ENCODE measurements around the gene POPDC2. TPM values are rescaled to one million over a fixed set of nuclear protein-coding genes. Genes with fewer than 3 reads are reported as not detected.

The POPDC2 gene
- 10 to 100 TPM; 19.7 to 98.2 (median 67.6) TPM for total RNA-seq

- Histone ChIP-seq H3K9me3 (no peaks in the 10 kb centered on the region), H3K27ac (peak within 1 kb of the TSS; percentile 80 to 83 (median 82)), H3K36me3 (peaks cover 0 to 3% of the 10 kb centered on the region in 2 donors), H3K4me3 (peak within 1 kb of the TSS; percentile 45 to 49), H3K27me3 (no peaks in the 10 kb centered on the region), H3K4me1 (peaks cover 4 to 56% (median 8%) of the 10 kb centered on the region in 3 donors)
- WGBS, 2 donors (ENCODE audit: low coverage in 1 of 2), result 36 to 37% methylated on average over 5 to 8 of the region's 9 CpGs
- peak in 1 of 2 donors; percentile 28 for TF ChIP-seq POLR2A (IDR thresholded peaks at IDR 0.05)
- no peak for TF ChIP-seq CTCF (IDR thresholded peaks at IDR 0.05)
- peak; percentile 69 for TF ChIP-seq POLR2AphosphoS5 (IDR thresholded peaks at IDR 0.05)
- peak; percentile 81 for ATAC-seq
Measured at GRCh38 chr3:119660474-119661440, at the start of gene POPDC2. POPDC2 (minus strand) TSS chr3:119660589; CDS start chr3:119660423, 166 bp downstream.

- no peak for ATAC-seq
- 68 to 74% methylated on average over 6 to 8 of the region's 8 CpGs for WGBS, 2 donors (ENCODE audit: low coverage in 1 of 2)
- H3K4me3 ChIP-seq, result peak overlapping the region in 1 of 2 donors; percentile 60
Measured at GRCh38 chr3:119703820-119704531, 43.6 kb upstream of the POPDC2 start.

GRCh38 chr3:119702530-119703527 lies 42.4 kb upstream of the POPDC2 start, which contains the start of gene CFAP91:
CFAP91 (plus strand) TSS chr3:119703022; CDS start chr3:119703099, 77 bp downstream.
- no peaks in the 10 kb centered on the region for H3K36me3 ChIP-seq
- H3K27me3 ChIP-seq, result no peaks in the 10 kb centered on the region
- H3K27ac ChIP-seq, result peak within 1 kb of the TSS in 3 of 4 donors; percentile 54 to 73 (median 58)
- H3K9me3 ChIP-seq, result no peaks in the 10 kb centered on the region
- 0 to 3% methylated on average over 3 to 11 of the region's 59 CpGs for WGBS, 2 donors (ENCODE audit: low coverage in 1 of 2)
- ATAC-seq, result peak; percentile 99
- H3K4me1 ChIP-seq, result peaks cover 0 to 21% (median 0%) of the 10 kb centered on the region in 3 donors
- peak within 1 kb of the TSS; percentile 30 to 60 for H3K4me3 ChIP-seq
- TF ChIP-seq POLR2A (IDR thresholded peaks at IDR 0.05) (no peak), POLR2AphosphoS5 (IDR thresholded peaks at IDR 0.05) (peak; percentile 7)

More at GRCh38 chr3:119703820-119704531, 43.6 kb upstream of the POPDC2 start:
- TF ChIP-seq POLR2AphosphoS5 (IDR thresholded peaks at IDR 0.05), result no peak
- TF ChIP-seq EP300 (IDR thresholded peaks at IDR 0.05), result no peak
- no peak for TF ChIP-seq POLR2A (IDR thresholded peaks at IDR 0.05)
- TF ChIP-seq CTCF (IDR thresholded peaks at IDR 0.05), result no peak
- Histone ChIP-seq H3K36me3 (no peaks in the 10 kb centered on the region), H3K27ac (peak overlapping the region in 1 of 4 donors; percentile 73), H3K4me1 (peaks cover 0 to 21% (median 0%) of the 10 kb centered on the region in 3 donors), H3K27me3 (no peaks in the 10 kb centered on the region), H3K9me3 (no peaks in the 10 kb centered on the region)

- 87 to 98% methylated on average over 6 to 22 of the region's 22 CpGs for WGBS, 2 donors (ENCODE audit: low coverage in 1 of 2)
- TF ChIP-seq CTCF (IDR thresholded peaks at IDR 0.05) (no peak), POLR2A (IDR thresholded peaks at IDR 0.05) (no peak), POLR2AphosphoS5 (IDR thresholded peaks at IDR 0.05) (no peak), EP300 (IDR thresholded peaks at IDR 0.05) (no peak)
- Histone ChIP-seq H3K27ac (no peak overlapping the region), H3K4me3 (no peak overlapping the region), H3K4me1 (peaks cover 0 to 21% (median 0%) of the 10 kb centered on the region in 3 donors), H3K9me3 (no peaks in the 10 kb centered on the region), H3K36me3 (no peaks in the 10 kb centered on the region), H3K27me3 (no peaks in the 10 kb centered on the region)
- ATAC-seq, result no peak
Measured at GRCh38 chr3:119700920-119701734, 40.7 kb upstream of the POPDC2 start.
